Coronary artery (tissue), 2 donors: ENCODE data around the gene MTMR10.
A peak's percentile ranks its signal among the peaks of the same experiment; 100 is the strongest.

Source experiments
- DNase-seq: peaks from one replicate; pipeline ENCODE4 v3.0.0-alpha.2; 2017; ENCODE audit warnings: low spot score
- H3K27ac ChIP-seq, 2 donors: fragments of 200-600 bp; sonication (generic); one replicate each; pipeline ENCODE4 v1.5.1; 2016 to 2019
- H3K4me3 ChIP-seq: fragments of 200-600 bp; sonication (generic); 2 replicates; pipeline ENCODE4 v1.5.1; 2016; ENCODE audit warnings: mild to moderate bottlenecking, moderate library complexity
- CTCF ChIP-seq: fragments of 200-600 bp; sonication (generic); IDR thresholded peaks from one replicate; pipeline ENCODE4 v1.5.1; 2019; ENCODE audit warnings: antibody characterized with exemption

MTMR10 gene

GRCh38 chr15:31034152-31034551 is 42.7 kb upstream of the MTMR10 start:
- Histone ChIP-seq H3K27ac (no peak overlapping the region), H3K4me3 (no peak overlapping the region)
- TF ChIP-seq CTCF = no peak
- no peak for DNase-seq

- DNase-seq = no peak
- Histone ChIP-seq H3K27ac (peak overlapping the region in 1 of 2 donors; percentile 4), H3K4me3 (no peak overlapping the region)
- TF ChIP-seq CTCF = no peak
Measured at GRCh38 chr15:31032961-31033371, 41.5 kb upstream of the MTMR10 start.

GRCh38 chr15:31031471-31032067 is 40.1 kb upstream of the MTMR10 start:
- DNase-seq = no peak
- TF ChIP-seq CTCF = no peak
- H3K4me3 ChIP-seq = no peak overlapping the region
- H3K27ac ChIP-seq = no peak overlapping the region

- Histone ChIP-seq H3K4me3 (no peak overlapping the region), H3K27ac (no peak overlapping the region)
- TF ChIP-seq CTCF = no peak
- no peak for DNase-seq
Measured at GRCh38 chr15:31027910-31028578, 36.6 kb upstream of the MTMR10 start.

- H3K4me3 ChIP-seq = no peak overlapping the region
- H3K27ac ChIP-seq = no peak overlapping the region
- TF ChIP-seq CTCF = no peak
- no peak for DNase-seq
Measured at GRCh38 chr15:31025996-31026395, 34.6 kb upstream of the MTMR10 start.

- no peak overlapping the region for H3K4me3 ChIP-seq
- no peak for DNase-seq
- no peak overlapping the region for H3K27ac ChIP-seq
- TF ChIP-seq CTCF = no peak
Measured at GRCh38 chr15:31024979-31025378, 33.6 kb upstream of the MTMR10 start.

GRCh38 chr15:31024330-31024729 is 32.9 kb upstream of the MTMR10 start:
- Histone ChIP-seq H3K4me3 (no peak overlapping the region), H3K27ac (no peak overlapping the region)
- DNase-seq = no peak
- no peak for TF ChIP-seq CTCF
